Ureter (tissue), 1 donor: ENCODE data around the gene HDLBP. TPM values are rescaled to one million over a fixed set of nuclear protein-coding genes. Genes with fewer than 3 reads are reported as not detected.
"Not testable (repeated sequence)": the region's sequence is repeated elsewhere in the genome, so short reads cannot be mapped to it uniquely, and the experiment has no call there.

Source experiments
- DNase-seq: peaks from one replicate; pipeline ENCODE4 v3.0.0-alpha.2; 2020; ENCODE audit warnings: low spot score
- total RNA-seq: library from RNA; stranded (reverse); gene quantifications from one replicate; pipeline ENCODE4 v1.2.4, GENCODE V29; 2023
- donor health status: DM: yes; HTN: yes; CAD: no.

The HDLBP gene
- total RNA-seq, 1 donor from 2014 or later: 526 TPM

GRCh38 chr2:241279413-241279812 lies 36.1 kb downstream of the HDLBP start:
- no peak for DNase-seq

- not testable (repeated sequence) for DNase-seq
Measured at GRCh38 chr2:241278306-241278705, 37.2 kb downstream of the HDLBP start.

DNA sequence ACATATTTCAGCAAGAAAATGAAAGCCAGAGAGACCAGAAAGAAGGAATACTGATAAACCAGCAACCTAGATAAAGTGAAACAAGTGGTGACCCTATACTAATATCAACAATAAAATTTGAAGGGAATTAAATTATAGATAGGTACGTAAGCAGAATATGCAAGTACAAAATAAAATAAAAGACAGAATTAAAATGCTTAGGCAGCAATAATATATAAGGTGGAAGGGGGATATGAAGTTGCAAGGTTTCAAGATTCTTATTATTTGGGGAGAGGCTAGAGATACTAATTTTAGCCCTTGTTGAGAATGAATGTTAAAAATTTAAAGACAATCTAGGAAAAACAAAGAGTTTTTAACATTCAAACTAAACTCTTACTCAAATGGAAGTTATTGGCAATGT lies 39.6 kb downstream of the HDLBP start:
- no peak for DNase-seq

DNA sequence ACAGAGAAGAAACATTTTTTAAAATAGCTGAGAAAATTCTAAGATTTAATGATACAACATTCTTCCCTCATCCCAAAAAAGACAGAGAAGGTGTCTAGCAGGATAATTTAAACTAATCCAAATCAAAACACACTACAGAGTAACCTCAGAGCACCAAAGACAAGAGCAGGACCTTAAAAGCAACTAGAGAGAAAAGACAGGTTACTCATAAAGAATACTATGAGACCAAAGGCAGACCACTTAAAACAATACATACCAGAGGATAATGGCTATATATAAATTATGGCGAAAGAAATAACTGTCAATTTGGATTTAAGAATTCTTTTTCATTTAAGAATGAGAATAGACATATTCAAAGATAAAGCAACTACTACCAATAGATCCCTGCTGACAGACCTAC lies 40.0 kb downstream of the HDLBP start:
- DNase-seq: no peak

DNA sequence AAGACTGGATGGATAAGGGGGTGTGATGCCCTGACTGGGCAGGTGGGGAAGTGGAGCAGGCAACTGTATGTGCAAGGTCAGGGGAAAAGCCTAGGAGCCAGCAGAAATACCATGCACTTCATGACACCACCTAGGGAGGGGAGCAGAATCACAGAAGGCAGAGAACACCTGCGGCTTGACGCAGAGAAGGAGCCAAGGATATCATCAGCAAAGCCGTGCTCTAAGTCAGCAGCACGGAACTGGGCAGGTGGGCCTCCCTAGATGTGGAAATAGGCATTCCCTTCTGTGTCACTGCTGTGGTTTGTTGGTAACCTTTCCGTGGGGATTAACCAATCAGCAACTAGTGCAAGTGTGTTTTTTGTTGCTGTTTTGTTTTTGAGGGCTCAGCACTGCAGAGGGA lies 41.3 kb downstream of the HDLBP start:
- DNase-seq: no peak

DNA sequence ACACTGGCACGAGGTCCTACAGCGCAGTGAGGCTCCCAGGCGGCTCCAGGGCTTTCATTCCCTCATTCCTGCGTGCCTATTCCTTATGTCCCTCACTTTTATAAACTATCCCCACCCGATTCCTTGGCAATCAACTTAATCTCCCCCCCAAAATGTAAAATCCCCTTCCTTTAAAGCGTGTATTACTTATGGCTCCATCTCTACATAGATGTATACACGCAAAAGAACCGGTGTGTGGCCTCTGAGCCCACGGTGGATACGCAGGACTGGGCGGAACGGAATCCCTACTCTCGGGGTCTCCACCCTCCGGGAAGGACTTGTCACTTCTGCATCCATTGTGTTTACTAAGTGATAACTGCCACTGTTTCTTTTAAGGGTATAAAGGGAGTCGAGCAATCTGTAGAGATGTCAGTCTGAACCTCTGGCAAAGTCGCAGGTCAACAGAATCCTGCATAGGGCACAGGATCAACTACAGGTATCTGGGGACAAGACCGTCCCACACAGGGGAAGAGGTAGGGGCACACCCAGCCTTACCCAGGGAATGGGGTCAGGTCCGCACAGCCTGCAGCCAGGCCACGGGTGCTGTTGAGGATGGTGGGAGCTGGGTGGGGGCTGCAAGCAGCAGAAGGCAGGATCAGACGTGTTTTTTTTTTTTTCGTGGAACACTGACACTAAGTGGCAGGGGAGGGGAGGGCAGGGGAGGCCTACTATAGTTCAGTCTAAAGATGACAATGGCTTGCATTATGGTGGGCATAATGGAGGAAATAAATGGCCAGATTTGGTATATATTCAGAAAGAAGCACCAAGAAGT lies 42.1 kb downstream of the HDLBP start:
- DNase-seq: no peak

GRCh38 chr2:241272303-241273209 lies 42.9 kb downstream of the HDLBP start:
- DNase-seq: peak; percentile 81

DNA sequence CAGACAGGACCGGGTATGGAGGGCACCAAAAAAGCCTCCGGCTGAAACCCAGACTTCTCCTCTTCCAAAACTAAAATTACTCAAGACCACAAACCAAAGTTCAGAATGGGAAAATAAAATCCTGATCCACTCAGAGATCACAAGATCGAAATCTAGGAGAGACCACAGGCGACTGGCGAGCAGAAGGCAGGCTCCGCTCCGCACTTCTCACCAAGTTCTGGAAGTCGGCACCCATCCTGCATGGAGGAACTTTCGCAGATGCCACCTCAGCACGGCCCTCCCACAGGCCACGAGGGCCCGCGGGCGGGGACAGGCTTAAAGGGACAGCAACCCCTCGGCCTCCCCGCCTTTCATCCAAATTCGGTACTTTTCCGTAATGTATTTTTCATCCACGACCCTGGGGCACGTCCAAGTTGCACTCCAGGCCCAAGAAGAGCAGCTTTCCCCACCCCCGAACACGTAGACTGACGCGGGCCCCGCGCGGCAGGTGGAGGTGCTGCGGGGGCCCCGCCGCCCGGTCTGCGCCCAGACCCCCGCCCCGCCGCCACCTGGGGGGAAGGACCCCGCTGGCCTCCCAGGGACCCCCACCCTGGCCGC lies 43.7 kb downstream of the HDLBP start:
- peak; percentile 88 for DNase-seq

DNA sequence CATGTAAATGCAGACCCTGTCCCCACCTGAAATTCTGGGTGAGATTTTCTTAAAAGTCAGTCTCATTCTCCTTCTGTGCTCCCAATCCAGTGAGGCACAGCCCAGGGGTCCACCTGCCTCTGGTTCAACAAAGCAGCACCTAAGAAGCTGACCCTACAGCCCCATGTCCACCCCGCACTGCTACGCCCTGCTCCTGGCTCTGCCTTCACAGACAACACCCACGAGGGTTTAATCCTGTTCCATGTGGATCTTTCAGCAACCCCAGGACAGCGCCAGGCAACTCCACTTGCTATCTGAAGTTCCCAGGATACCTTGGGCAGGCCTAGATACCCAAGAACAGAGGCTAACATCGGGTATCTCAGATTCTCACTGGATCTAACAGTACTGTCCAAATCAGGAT lies 44.9 kb downstream of the HDLBP start:
- DNase-seq: no peak

DNA sequence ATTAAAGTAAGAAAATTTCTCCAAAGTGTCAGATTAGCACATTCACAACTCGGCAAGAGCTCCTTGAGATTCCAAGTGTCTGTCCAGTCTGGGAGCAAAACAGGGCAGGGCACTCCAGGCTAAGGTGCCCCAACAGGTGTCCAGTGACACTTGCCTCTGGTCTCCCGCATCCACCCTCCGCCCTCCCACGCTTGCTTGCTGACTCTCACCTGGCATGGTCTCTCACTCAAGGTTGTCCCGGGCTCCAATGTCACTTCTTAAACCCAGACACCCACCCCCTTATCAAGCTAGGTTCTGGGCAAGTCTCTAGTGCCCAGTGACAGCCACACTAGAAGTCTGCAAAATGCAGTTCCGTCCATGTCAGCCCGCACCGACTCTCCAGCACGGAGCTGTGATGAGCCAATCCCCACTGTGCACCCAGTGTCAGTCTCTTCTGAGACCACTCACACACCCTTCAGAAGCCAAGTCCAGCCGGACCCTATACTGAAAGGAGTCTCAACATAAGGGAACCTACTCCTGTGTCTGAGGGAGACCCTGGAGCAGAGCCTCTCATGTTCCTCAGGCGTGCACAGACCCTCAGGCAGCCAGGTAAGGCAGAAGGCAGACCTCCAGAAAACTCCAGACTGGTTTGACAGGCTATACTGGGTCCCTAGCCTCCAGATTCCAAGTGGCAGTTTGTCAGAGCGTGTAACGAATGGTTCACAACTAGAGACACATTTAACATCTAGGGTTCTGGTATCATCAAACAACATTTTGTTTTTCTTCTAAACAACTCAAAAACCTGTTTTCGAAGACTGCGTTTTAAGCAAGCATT lies 45.6 kb downstream of the HDLBP start:
- no peak for DNase-seq

DNA sequence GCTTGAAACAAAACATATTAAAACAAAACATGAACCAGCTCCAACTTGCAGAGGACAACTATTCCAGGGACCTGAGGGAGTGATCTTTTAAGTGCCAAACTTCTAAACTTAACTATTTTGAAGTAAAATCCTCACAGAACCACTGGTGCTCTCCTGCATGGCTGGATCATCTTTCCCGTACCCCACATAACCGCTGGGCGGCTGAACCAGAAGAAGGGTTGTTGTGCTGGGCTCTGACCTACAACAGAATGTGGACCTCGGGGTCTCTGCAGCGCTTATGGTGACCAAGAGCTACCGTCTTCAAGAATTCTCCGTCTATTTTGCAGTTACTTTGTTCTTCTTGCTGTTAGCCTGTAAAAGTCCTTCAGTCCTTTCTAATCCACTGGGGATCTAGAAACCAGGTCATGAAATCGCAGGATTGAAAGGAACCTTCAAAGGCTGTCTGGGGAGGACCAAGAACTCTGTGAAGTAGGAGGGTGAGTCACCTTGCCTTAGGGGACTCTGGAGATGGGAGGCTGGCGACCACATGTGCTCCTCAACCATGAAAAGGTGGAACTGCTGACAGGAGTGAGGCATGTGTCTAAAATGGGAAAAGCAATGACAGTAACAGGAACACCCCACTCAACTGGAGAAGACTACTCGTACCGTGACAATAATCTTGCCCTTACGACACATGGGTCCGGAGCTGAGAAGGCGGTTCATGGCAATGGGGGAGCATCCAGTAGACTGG lies 46.6 kb downstream of the HDLBP start:
- no peak for DNase-seq

DNA sequence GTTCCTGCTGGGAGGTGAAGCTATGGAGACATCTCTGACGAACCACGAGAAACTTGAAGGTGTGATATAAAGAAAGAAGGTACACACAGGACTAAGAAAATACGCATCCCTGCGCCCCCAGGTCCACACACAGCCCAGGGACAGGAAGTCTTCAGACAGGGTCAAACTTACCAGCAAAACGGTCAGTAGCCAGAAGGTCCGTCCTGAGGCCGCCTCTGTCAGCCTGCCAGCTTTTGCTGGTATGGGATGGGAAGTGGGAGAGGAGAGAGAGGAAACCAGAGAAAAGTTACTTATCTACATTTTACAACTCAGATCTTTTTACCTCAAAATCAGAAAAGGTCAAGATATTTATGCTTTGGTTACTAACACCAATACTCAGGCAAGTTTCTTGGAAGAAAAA lies 47.2 kb downstream of the HDLBP start:
- DNase-seq: no peak

GRCh38 chr2:241267249-241268067 lies 48.0 kb downstream of the HDLBP start:
- no peak for DNase-seq

- DNase-seq: no peak
Measured at GRCh38 chr2:241265506-241265905, 50.0 kb downstream of the HDLBP start.

DNA sequence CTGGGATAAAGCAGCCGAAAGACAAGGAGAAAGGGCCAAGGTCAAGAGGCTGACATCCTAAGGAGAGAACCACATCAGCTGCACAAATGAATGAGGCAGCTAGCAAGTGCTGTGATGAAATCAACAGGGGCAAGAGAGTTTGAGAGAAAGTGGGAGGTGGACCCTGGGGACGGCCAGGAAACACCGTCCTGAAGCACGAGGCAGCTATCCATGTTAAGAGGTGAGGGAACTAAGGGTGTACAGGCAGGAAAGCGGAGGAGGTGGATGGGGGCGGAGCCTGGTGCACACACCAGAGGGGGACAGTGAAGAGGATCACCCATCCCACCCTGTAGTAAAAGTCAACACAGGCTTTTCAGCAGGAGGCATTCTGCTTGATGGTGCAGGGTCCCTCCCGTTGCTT lies 52.4 kb downstream of the HDLBP start:
- no peak for DNase-seq

- no peak for DNase-seq
Measured at GRCh38 chr2:241261628-241262027, 53.8 kb downstream of the HDLBP start.

DNA sequence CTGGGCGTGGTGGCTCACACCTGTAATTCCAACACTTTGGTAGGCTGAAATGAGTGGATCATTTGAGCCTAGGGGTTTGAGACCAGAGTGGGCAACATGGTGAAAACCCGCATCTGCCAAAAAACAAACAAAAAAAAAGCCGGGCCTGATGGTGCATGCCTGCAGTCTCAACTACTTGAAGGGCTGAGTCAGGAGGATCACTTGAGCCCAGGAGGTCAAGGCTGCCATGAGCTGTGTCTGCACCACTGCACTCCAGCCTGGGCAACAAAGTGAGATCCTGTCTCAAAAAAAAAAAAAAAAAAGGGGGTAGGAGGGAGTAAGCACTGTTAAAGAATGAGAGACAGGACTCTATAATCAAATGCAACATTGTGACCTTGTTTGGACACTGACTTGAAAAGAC lies 54.6 kb downstream of the HDLBP start:
- DNase-seq: no peak

DNA sequence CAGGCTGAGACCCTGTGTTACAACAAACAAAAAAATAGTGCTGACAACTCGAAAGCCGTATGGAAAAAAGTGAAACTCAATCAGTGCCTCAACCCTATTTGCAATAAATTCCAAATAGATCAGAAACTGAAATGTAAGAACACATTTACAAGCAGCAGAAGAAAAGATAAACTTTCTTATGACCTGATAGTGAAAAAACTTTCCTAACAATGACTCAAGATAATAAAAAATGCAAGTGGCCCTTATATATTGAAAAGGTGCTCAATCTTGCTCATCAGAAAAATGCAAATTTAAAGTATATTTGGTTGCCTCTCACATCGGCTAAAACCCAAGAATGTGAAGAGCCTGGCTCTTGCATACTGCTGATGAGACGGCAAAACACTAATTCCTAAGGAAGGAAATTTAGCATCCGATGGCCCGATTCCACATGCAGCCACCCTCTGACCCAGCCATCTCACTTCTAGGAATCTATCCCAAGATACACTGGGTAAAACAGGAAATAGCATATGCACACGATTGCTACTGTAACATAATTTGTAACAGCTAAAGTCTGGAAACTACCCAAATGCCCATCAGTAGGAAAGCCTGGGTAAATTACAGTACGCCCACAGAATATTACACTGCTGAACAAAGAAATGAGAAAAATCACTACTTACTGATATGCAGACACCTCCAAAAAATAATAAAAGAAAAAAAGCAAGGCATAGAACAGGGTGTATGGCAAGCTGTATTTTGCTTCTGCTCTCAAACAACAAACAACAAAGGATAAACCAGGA lies 56.8 kb downstream of the HDLBP start:
- no peak for DNase-seq

GRCh38 chr2:241257419-241258032 lies 57.9 kb downstream of the HDLBP start:
- no peak for DNase-seq
